H1 (cell line): ENCODE measurements around the gene PFKFB3. TPM values are rescaled to one million over a fixed set of nuclear protein-coding genes. Genes with fewer than 3 reads are reported as not detected.

ENCODE experiments used
- CTCF ChIA-PET: fragments of 300-600 bp; sonication (Branson Sonifier 250); formaldehyde crosslinking; loops from one replicate; lab custom pipeline; 2021; ENCODE audit not compliant: partially characterized antibody; lab: Charles Lee
- POLR2A ChIA-PET: fragments of 300-600 bp; sonication (Branson Sonifier 250); formaldehyde crosslinking; loops from one replicate; lab custom pipeline; 2021; ENCODE audit warnings: inconsistent platforms; ENCODE audit not compliant: partially characterized antibody; lab: Charles Lee
- DNase-seq, 2 experiments: peaks; one replicate each; pipeline versions ENCODE4 v3.0.0 to v3.0.0-alpha.2; 2010 to 2022; ENCODE audit warnings: low spot score in 2 of 2, low read depth in 1 of 2, mixed read lengths in 1 of 2
- FAIRE-seq: peaks from 2 replicates; lab custom pipeline; 2011; peaks lifted over from hg19 to GRCh38; lab: Jason Lieb, UNC
- H2AFZ ChIP-seq: 2 replicates; pipeline ENCODE4 v1.8.1; 2012; ENCODE audit warnings: low read length, inconsistent platforms
- H2AK5ac ChIP-seq: 2 replicates; pipeline ENCODE4 v1.6.1; 2013; ENCODE audit warnings: low read depth, low read length
- H2BK120ac ChIP-seq: replicated peaks from 2 replicates; pipeline ENCODE3; 2013; ENCODE audit warnings: low read depth, low read length, inconsistent platforms
- H2BK12ac ChIP-seq: 2 replicates; pipeline ENCODE4 v1.6.1; 2013; ENCODE audit warnings: low read depth, low read length
- H2BK15ac ChIP-seq: 2 replicates; pipeline ENCODE4 v1.6.1; 2013; ENCODE audit warnings: low read length
- H2BK20ac ChIP-seq: 2 replicates; pipeline ENCODE4 v1.6.1; 2013; ENCODE audit warnings: low read length
- H2BK5ac ChIP-seq: 2 replicates; pipeline ENCODE4 v1.6.1; 2013; ENCODE audit warnings: low read depth, low read length
- H3K14ac ChIP-seq: 2 replicates; pipeline ENCODE4 v1.6.1; 2013; ENCODE audit warnings: inconsistent platforms; ENCODE audit not compliant: insufficient read length
- H3K18ac ChIP-seq: 2 replicates; pipeline ENCODE4 v1.6.1; 2013; ENCODE audit warnings: low read length; ENCODE audit errors: extremely low read depth
- H3K23ac ChIP-seq: 2 replicates; pipeline ENCODE4 v1.6.1; 2013; ENCODE audit warnings: inconsistent platforms; ENCODE audit not compliant: insufficient read length
- H3K23me2 ChIP-seq: 2 replicates; pipeline ENCODE4 v1.6.1; 2013; ENCODE audit warnings: low read depth, low read length
- H3K27ac ChIP-seq: 2 replicates; pipeline ENCODE4 v1.6.1; 2011; ENCODE audit warnings: low read depth, low read length, inconsistent platforms
- H3K27me3 ChIP-seq, 4 experiments: replicated peaks in 1 of 4; 1 replicate in 1 of 4; 2 replicates in 3 of 4; pipeline versions ENCODE4 v1.6.1 to v1.8.1; 2011 to 2013; ENCODE audit warnings: low read length in 3 of 4, mild to moderate bottlenecking in 3 of 4, inconsistent platforms in 2 of 4, mixed read lengths in 2 of 4, moderate library complexity in 1 of 4; ENCODE audit not compliant: control insufficient read depth in 3 of 4, insufficient read depth in 3 of 4; ENCODE audit errors: extremely low read depth in 1 of 4
- H3K36me3 ChIP-seq, 4 experiments: 2 replicates each; pipeline versions ENCODE4 v1.6.1 to v1.8.1; 2011 to 2013; ENCODE audit warnings: mild to moderate bottlenecking in 4 of 4, low read length in 3 of 4, moderate library complexity in 2 of 4, control low read depth in 1 of 4, inconsistent platforms in 1 of 4; ENCODE audit not compliant: insufficient read depth in 4 of 4, control insufficient read depth in 2 of 4
- H3K4ac ChIP-seq: replicated peaks from 2 replicates; pipeline ENCODE3; 2013; ENCODE audit warnings: low read length, low read depth, mixed read lengths, inconsistent platforms; ENCODE audit not compliant: insufficient read length
- H3K4me1 ChIP-seq, 4 experiments: replicated peaks in 1 of 4; 1 replicate in 1 of 4; 2 replicates in 3 of 4; pipeline versions ENCODE4 v1.6.1 to v1.8.1; 2011 to 2013; ENCODE audit warnings: low read length in 3 of 4, inconsistent platforms in 2 of 4, mixed read lengths in 1 of 4; ENCODE audit not compliant: insufficient read depth in 4 of 4, control insufficient read depth in 3 of 4
- H3K4me2 ChIP-seq, 2 experiments: 2 replicates each; pipeline versions ENCODE4 v1.6.1 to v1.8.1; 2011 to 2013; ENCODE audit warnings: low read depth in 2 of 2, low read length in 2 of 2, control low read depth in 1 of 2, inconsistent platforms in 1 of 2, mild to moderate bottlenecking in 1 of 2; ENCODE audit not compliant: insufficient read depth in 1 of 2
- H3K4me3 ChIP-seq, 4 experiments: fragments of 200-600, 300-600 bp in 1 of 4; sonication (generic), shearing (Covaris generic), sonication (Bioruptor Twin) in 1 of 4; 2 replicates each; pipeline versions ENCODE4 v1.5.1 to v1.8.1; 2011 to 2016; ENCODE audit warnings: low read length in 4 of 4, low read depth in 3 of 4, control low read depth in 2 of 4, inconsistent platforms in 2 of 4, mild to moderate bottlenecking in 2 of 4, mixed read lengths in 1 of 4, moderate library complexity in 1 of 4; ENCODE audit not compliant: insufficient read depth in 2 of 4; ENCODE audit errors: extremely low read depth in 1 of 4
- H3K56ac ChIP-seq: replicated peaks from 2 replicates; pipeline ENCODE3; 2013; ENCODE audit warnings: low read depth, mild to moderate bottlenecking, mixed read lengths, low read length, inconsistent platforms; ENCODE audit not compliant: insufficient read length
- H3K79me1 ChIP-seq: 2 replicates; pipeline ENCODE4 v1.6.1; 2013; ENCODE audit warnings: low read depth, low read length, control low read depth
- H3K79me2 ChIP-seq, 2 experiments: 2 replicates each; pipeline versions ENCODE4 v1.6.1 to v1.8.1; 2012 to 2013; ENCODE audit warnings: low read length in 2 of 2, mild to moderate bottlenecking in 2 of 2, inconsistent platforms in 1 of 2; ENCODE audit not compliant: insufficient read depth in 2 of 2, control insufficient read depth in 1 of 2
- H3K9ac ChIP-seq, 4 experiments: replicated peaks in 1 of 4; 1 replicate in 1 of 4; 2 replicates in 3 of 4; pipeline versions ENCODE4 v1.6.1 to v1.8.1; 2011 to 2013; ENCODE audit warnings: low read depth in 3 of 4, low read length in 3 of 4, control low read depth in 2 of 4, mild to moderate bottlenecking in 2 of 4, moderate library complexity in 2 of 4, inconsistent platforms in 1 of 4; ENCODE audit errors: extremely low read depth in 1 of 4
- H3K9me3 ChIP-seq, 2 experiments: 2 replicates each; pipeline versions ENCODE4 v1.6.1 to v1.8.1; 2012 to 2013; ENCODE audit warnings: mild to moderate bottlenecking in 2 of 2, moderate library complexity in 2 of 2, control low read depth in 1 of 2, inconsistent platforms in 1 of 2, low read depth in 1 of 2, low read length in 1 of 2, mixed read lengths in 1 of 2; ENCODE audit not compliant: insufficient read depth in 2 of 2
- H4K20me1 ChIP-seq, 2 experiments: replicated peaks in 1 of 2; 2 replicates each; pipeline versions ENCODE3 to v1.8.1; 2011 to 2013; ENCODE audit warnings: inconsistent platforms in 2 of 2, low read length in 2 of 2, mild to moderate bottlenecking in 1 of 2; ENCODE audit not compliant: insufficient read depth in 2 of 2, control insufficient read depth in 1 of 2
- H4K5ac ChIP-seq: 2 replicates; pipeline ENCODE4 v1.6.1; 2013; ENCODE audit warnings: low read length, low read depth, mixed read lengths, inconsistent platforms; ENCODE audit not compliant: insufficient read length
- H4K8ac ChIP-seq: 2 replicates; pipeline ENCODE4 v1.8.0; 2013; ENCODE audit warnings: mild to moderate bottlenecking, moderate library complexity, low read length, inconsistent platforms; ENCODE audit not compliant: insufficient read depth; ENCODE audit errors: extremely low read depth
- H4K91ac ChIP-seq: replicated peaks from 2 replicates; pipeline ENCODE3; 2013; ENCODE audit warnings: low read length, mixed read lengths, inconsistent platforms; ENCODE audit not compliant: insufficient read length
- BACH1 ChIP-seq: IDR thresholded peaks from 2 replicates; pipeline ENCODE4 v1.6.1; 2012; ENCODE audit warnings: low read length, improper control_type of control experiment
- NANOG ChIP-seq: IDR thresholded peaks from 2 replicates; pipeline ENCODE4 v1.6.1; 2011; ENCODE audit warnings: low read length, low read depth, mild to moderate bottlenecking, inconsistent platforms; ENCODE audit not compliant: insufficient read depth, poor library complexity, severe bottlenecking
- SIN3A ChIP-seq, 2 experiments: IDR thresholded peaks in 1 of 2; conservative IDR thresholded peaks in 1 of 2; 2 replicates each; pipeline ENCODE4 v1.6.1; 2011 to 2012; ENCODE audit warnings: low read length in 2 of 2, improper control_type of control experiment in 1 of 2, low read depth in 1 of 2, mild to moderate bottlenecking in 1 of 2
- YY1 ChIP-seq: IDR thresholded peaks from 2 replicates; pipeline ENCODE4 v1.6.1; 2011; ENCODE audit warnings: low read depth, mild to moderate bottlenecking, low read length
- WGBS, 2 experiments: shearing (Covaris generic) in 1 of 2; methylation state at CpG; one replicate each; pipeline versions ENCODE4 v1.1.6 to v1.1.7; 2013 to 2015; ENCODE audit warnings: low lambda C conversion rate in 2 of 2, mixed read lengths in 2 of 2, inconsistent platforms in 1 of 2, low coverage in 1 of 2, missing lambda C conversion rate in 1 of 2; ENCODE audit not compliant: insufficient replicate concordance in 2 of 2, insufficient coverage in 1 of 2, insufficient read length in 1 of 2; ENCODE audit errors: extremely low coverage in 1 of 2, missing lambda C conversion rate in 1 of 2; 5-methylcytosine and 5-hydroxymethylcytosine counted together
- polyA plus RNA-seq, 7 experiments: library from polyadenylated mRNA; depleted of rRNA in 3 of 7; stranded (reverse) in 5 of 7; unstranded in 2 of 7; fragments of >200 nt in 5 of 7; fragments of 200-250 nt in 2 of 7; gene quantifications; 1 replicate in 5 of 7; 2 replicates in 1 of 7; 4 replicates in 1 of 7; pipeline versions ENCODE4 v1.2.1 to v1.2.3, GENCODE V29; 2011 to 2013; ENCODE audit warnings: missing spikeins in 2 of 7, mixed read lengths in 2 of 7
- total RNA-seq: library from RNA; stranded (reverse); fragmentation: NEBNext Ultra II Directional; extraction: Animal tissue kit (Norgen Biotek cat#: 25700); gene quantifications from 2 replicates; pipeline ENCODE4 v1.2.1, GENCODE V29; 2021
- TF ChIP-seq, protein P1 (sequence below): IDR thresholded peaks from 2 replicates; pipeline ENCODE4 v1.6.1; 2011; ENCODE audit warnings: low read length, improper control_type of control experiment

The PFKFB3 gene
- total and polyA plus RNA-seq, 2 of the 8 experiments (the other 6 are each of a cell fraction or from before 2014, with no cell fraction given): 15.6 to 32.0 TPM

DNA sequence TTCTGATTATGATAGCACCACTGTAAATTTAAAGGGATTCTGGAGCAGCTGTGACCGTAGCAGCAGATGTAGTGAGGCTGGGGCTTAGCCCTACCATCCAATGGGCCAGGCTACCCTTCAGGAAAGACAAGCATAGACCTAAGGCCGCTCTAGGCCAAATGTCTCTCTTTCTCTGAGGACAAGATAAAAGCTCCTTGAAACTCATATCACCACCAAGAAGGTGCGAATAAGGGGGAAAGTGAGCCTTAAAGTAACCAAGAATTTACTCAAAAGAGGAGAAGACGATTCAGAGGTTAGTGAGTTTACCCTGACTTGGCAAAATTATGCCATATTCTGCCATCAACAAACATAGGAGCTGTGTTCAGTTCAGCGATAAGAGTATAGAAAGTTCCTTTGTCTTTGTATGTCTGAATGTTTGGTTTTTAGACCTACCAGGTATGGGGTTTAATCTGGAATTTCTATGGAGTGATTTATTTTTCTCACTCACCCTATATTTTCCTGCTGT, 79.8 kb downstream of the PFKFB3 start:
- Histone ChIP-seq H2BK120ac (no peak overlapping the region), H3K4me3 (no peak overlapping the region), H3K23ac (no peak overlapping the region), H2BK15ac (no peak overlapping the region), H3K23me2 (no peaks in the 10 kb centered on the region), H3K9me3 (no peaks in the 10 kb centered on the region), H2BK5ac (no peak overlapping the region), H4K5ac (no peak overlapping the region), H3K79me2 (no peaks in the 10 kb centered on the region), H3K4me1 (peaks cover 0 to 4% (median 2%) of the 10 kb centered on the region in 4 experiments; a peak in 2 of 7 replicates), H2AK5ac (no peak overlapping the region), H3K4me2 (no peak overlapping the region), H2BK20ac (no peak overlapping the region), H4K20me1 (peaks cover 0 to 2% of the 10 kb centered on the region in 2 experiments), H3K27me3 (no peaks in the 10 kb centered on the region), H2BK12ac (no peak overlapping the region), H4K91ac (no peak overlapping the region), H3K79me1 (no peaks in the 10 kb centered on the region)
- CTCF ChIA-PET: interaction anchor here (0.7 to 1.9 kb wide), 2 partner anchors 119 to 131 kb away, joined by 4 to 8 read pairs; no protein-coding TSS in a partner anchor
- no peak for DNase-seq
- TF ChIP-seq, protein P1, sequence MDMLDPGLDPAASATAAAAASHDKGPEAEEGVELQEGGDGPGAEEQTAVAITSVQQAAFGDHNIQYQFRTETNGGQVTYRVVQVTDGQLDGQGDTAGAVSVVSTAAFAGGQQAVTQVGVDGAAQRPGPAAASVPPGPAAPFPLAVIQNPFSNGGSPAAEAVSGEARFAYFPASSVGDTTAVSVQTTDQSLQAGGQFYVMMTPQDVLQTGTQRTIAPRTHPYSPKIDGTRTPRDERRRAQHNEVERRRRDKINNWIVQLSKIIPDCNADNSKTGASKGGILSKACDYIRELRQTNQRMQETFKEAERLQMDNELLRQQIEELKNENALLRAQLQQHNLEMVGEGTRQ: no peak
- TF ChIP-seq NANOG: no peak
- no peak for TF ChIP-seq BACH1
- TF ChIP-seq SIN3A (conservative IDR thresholded peaks at IDR 0.05 in 1 of 2, IDR thresholded peaks at IDR 0.05 in 1 of 2; ENCODE audit: low read depth in 1 of 2, low read length in 2 of 2): no peak
- no peak for TF ChIP-seq YY1
- TF ChIP-seq, all 59 proteins: peak for 0
- POLR2A ChIA-PET: no interaction called here
- no peak overlapping the region for H3K4ac ChIP-seq
- H3K56ac ChIP-seq: no peak overlapping the region
- H4K8ac ChIP-seq: no peak overlapping the region
- no peak for FAIRE-seq
- H2AFZ ChIP-seq: no peak overlapping the region
- no peak overlapping the region for H3K18ac ChIP-seq
- H3K14ac ChIP-seq: no peak overlapping the region
- H3K36me3 ChIP-seq: no peaks in the 10 kb centered on the region
- H3K9ac ChIP-seq: no peak overlapping the region
- no peak overlapping the region for H3K27ac ChIP-seq
- 86% methylated on average over 5 of the region's 5 CpGs; no CpG with 5 or more reads in 1 of the 2 experiments for WGBS, 2 experiments
